SK-N-SH (cell line): ENCODE results near the gene DHX35.

Experiments
- POLR2AphosphoS5 ChIP-seq: IDR thresholded peaks from 2 replicates; pipeline ENCODE4 v1.6.1; 2012; ENCODE audit warnings: low read depth, low read length
- RCOR1 ChIP-seq: fragments of 150-350 bp; IDR thresholded peaks from 2 replicates; pipeline ENCODE4 v1.6.1; 2017; ENCODE audit warnings: antibody characterized with exemption, low read length
- TF ChIP-seq, protein P1 (sequence below): fragments of 200-600 bp; sonication (generic); IDR thresholded peaks from 2 replicates; pipeline ENCODE4 v1.6.1; 2017; ENCODE audit warnings: antibody characterized with exemption, mild to moderate bottlenecking, moderate library complexity

GRCh38 chr20:38926142-38926933 is 35.8 kb upstream of the DHX35 start, which contains the start of gene FAM83D:
- TF ChIP-seq, protein P1, sequence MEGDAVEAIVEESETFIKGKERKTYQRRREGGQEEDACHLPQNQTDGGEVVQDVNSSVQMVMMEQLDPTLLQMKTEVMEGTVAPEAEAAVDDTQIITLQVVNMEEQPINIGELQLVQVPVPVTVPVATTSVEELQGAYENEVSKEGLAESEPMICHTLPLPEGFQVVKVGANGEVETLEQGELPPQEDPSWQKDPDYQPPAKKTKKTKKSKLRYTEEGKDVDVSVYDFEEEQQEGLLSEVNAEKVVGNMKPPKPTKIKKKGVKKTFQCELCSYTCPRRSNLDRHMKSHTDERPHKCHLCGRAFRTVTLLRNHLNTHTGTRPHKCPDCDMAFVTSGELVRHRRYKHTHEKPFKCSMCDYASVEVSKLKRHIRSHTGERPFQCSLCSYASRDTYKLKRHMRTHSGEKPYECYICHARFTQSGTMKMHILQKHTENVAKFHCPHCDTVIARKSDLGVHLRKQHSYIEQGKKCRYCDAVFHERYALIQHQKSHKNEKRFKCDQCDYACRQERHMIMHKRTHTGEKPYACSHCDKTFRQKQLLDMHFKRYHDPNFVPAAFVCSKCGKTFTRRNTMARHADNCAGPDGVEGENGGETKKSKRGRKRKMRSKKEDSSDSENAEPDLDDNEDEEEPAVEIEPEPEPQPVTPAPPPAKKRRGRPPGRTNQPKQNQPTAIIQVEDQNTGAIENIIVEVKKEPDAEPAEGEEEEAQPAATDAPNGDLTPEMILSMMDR, result no peak
- TF ChIP-seq RCOR1, result no peak
- TF ChIP-seq POLR2AphosphoS5, result peak; percentile 93
